GM12872 (cell line): ENCODE measurements around the gene KDELR3.

Source experiments
- TF ChIP-seq, protein P1 (sequence below): IDR thresholded peaks from 3 replicates; pipeline ENCODE4 v1.5.1; 2011; ENCODE audit warnings: low read depth, mild to moderate bottlenecking, low read length, moderate library complexity; ENCODE audit not compliant: insufficient read depth

The KDELR3 gene

DNA sequence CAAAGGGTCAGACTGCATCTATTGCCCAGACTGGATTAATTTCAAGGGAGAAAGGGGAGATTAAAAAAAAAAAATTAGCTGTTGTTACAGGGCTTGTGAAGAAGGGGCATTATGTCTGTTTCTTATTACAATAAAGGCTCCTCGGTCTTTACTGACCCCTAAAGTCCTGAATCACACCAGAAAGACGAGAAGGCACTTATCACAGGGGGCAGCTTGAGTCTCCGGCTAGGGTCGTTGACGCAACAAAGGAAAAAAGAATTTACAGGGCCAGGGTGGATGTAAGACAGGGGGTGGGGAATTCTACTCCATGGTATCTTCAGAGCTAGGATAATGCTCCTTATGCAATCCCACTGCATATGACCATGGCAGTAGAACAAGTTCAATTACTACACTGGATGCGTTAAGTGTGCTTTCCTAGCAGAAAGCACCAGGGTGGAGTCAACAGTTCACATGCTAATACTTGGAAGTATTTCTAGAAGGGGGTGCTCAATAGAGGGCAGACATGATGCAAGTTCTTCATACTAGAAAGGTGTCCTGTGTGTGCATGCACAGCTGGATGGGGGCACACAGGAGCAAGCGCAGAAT lies 21.8 kb downstream of the KDELR3 start:
- TF ChIP-seq, protein P1, sequence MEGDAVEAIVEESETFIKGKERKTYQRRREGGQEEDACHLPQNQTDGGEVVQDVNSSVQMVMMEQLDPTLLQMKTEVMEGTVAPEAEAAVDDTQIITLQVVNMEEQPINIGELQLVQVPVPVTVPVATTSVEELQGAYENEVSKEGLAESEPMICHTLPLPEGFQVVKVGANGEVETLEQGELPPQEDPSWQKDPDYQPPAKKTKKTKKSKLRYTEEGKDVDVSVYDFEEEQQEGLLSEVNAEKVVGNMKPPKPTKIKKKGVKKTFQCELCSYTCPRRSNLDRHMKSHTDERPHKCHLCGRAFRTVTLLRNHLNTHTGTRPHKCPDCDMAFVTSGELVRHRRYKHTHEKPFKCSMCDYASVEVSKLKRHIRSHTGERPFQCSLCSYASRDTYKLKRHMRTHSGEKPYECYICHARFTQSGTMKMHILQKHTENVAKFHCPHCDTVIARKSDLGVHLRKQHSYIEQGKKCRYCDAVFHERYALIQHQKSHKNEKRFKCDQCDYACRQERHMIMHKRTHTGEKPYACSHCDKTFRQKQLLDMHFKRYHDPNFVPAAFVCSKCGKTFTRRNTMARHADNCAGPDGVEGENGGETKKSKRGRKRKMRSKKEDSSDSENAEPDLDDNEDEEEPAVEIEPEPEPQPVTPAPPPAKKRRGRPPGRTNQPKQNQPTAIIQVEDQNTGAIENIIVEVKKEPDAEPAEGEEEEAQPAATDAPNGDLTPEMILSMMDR, result no peak

- TF ChIP-seq, protein P1, result no peak
These were observed 22.6 kb downstream of the KDELR3 start for GRCh38 chr22:38490475-38490874.

GRCh38 chr22:38490915-38491314 lies 23.0 kb downstream of the KDELR3 start:
- TF ChIP-seq, protein P1, result no peak

DNA sequence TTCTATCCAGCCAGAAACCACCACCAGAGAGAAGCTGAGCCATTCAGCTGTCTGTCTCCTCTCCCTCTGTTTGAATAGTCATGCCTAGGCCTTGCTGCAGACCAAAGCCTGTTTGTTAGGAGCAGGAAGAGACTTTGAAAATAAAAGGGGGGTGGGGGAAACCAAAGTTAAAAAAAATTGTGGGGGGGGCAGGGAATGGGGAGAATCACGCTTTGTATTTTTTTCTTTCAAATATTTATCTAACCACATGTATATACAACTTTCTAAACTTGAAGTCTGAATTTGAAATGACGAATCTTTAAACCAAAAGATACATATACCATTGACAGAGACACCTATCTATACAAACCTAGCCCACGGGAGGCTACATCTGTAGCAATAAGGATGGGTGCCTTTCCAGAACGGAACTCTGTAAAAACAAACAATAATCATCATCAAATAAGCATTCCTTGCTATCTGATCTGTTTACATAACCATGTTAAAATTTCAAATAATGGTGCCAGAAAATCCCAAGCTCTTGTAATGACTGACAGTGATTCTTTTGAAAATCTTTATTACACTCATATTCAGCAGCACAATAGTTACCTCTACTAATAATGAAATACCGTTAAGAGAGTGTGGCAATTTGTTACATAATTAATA lies 23.9 kb downstream of the KDELR3 start:
- TF ChIP-seq, protein P1, result no peak

- TF ChIP-seq, protein P1, result no peak
These were observed 26.6 kb downstream of the KDELR3 start for GRCh38 chr22:38494498-38494897.

DNA sequence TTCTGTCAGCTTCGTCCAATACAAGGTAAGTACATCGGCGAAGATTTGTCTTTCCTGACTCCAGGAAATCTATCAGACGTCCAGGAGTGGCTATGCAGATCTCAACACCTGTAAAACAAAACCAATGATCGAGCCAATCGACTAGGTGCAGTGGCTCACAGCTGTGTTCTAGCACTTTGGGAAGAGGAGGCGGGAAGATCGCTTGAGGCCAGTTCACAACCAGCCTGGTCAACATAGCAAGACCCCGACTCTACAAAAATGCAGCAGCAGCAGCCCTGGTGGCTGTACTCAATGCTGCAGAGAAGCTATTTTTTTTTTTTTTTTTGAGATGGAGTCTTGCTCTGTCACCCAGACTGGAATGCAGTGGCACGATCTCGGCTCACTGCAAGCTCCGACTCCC lies 27.0 kb downstream of the KDELR3 start:
- TF ChIP-seq, protein P1, result no peak

GRCh38 chr22:38497869-38498268 lies 30.0 kb downstream of the KDELR3 start:
- TF ChIP-seq, protein P1, result no peak
